ENCODE measurements around the gene ATP10A.

The ATP10A gene

DNA sequence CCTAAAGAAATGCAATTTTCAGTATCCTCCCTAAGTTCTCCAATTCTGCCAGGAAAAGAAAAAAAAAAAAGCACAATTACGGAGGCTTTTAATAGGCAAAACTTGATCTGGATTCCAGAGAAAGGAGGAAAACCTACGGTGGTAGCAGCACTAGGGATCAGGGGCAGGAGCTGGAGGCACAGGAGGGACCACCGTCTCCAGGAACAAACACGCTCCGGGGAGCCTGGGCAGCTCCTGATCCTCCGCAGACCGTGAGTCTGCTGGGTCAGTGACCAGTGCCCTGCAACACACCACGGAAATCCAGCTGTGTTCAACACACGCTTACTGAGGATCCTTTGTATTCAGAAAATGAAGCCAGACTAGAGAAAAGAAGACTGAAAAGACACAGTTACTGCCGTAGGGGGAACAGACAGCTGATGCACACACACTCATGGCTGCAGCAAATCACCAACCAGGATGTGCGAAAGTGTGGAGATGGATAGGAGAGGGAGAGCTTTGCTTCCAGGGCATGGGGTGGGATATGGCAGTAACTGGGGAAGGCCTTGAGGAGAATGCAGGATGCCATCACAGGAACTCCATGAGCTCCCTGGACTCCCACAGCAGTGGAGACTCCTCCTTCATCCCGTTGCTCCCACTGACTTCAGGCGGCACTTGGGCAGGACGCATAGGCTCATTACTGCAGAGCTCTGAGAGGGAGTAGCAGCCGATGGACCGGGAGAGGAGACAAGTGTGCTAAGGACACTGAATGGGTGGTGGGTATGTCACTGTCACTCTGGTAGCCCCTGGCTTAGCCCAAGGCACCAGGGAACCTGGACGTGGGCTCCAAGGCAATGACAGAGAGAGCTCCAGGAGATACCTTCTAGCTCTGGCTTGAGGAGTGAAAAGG, 167.0 kb downstream of the ATP10A start:
- no peak for DNase-seq

DNA sequence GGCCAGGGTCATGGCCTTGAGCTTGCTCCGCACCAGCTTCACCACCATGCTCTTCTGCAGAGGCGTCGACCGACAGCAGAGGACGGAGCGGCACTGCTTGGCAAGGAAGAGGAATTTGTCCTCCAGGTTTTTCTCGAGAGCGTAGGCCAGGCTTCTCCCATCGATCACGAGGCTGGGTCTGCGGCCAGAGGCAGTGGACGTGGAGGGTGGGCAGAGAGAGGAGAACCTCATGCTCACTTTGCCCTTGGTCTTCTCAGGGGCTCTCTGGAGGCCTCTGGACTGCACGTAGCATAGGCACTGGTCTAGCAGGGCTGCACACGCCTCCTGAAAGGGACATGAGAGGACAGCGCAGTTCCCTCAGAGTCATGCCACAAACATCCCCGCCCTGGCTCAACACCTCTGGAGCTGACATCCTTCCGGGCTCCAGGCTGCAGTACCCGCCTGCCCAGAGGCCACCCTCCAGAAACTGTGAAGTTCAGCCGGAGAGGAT, 168.3 kb downstream of the ATP10A start:
- DNase-seq, result no peak

DNA sequence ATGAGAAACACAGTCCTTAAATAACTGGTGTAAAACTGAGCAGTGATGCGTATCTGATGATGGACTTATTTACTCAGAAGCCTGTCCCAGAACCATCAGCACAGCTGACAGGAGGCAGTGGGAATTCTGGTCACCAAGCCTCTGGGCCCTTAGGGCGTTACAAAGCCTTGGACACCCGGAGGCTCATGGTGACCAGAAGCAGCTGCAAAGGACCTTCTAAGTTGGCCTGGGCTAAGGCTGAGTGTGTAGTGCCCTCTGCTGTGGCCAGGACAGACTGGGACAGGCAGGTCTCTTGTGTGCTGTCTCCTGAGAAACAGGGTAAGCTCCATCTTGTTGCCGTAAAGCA, 168.9 kb downstream of the ATP10A start:
- DNase-seq, result no peak

DNA sequence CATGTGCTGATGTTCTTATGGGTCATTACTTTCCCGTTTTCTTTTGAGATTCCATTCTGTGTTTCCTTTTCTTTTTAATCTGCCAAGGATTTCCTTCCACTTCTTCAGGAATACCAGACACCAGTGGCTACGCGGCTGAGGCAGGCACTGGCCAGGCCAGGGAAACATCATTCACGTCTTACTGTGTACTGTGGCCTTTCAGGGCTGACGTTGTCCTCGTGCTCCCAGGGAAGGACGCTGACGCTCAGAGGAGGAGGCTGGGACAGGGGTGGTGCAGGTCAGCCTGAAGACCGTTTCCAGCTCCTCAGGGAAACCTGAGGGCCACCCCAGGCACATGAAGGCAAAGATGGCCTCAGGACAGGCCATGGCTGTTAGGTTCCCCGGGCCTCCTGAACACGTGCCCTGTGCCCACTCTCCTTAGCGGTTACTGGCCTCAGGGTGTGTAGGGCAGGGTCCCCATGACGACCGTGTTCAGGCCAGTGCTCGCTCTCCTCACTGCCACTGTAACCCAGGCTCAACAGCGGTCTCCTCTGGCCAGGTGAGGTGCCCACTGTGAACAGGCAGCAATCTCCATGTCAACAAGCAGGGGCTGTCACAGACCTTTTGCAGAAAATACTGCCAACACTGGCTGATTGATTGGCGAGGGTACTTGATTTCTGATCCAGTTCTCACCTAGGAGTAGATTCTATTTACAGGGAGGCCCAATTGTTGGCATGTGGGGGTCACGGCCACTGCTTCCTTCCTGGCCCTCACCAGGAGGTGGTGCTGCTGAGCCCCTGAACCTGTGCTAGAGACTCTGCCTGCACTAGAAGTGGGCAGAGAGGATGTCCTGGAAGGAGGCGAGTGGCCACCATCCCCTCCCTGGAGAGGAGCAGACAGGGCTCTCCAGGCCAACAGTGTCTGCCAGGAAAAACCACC, 169.5 kb downstream of the ATP10A start:
- DNase-seq, result no peak

DNA sequence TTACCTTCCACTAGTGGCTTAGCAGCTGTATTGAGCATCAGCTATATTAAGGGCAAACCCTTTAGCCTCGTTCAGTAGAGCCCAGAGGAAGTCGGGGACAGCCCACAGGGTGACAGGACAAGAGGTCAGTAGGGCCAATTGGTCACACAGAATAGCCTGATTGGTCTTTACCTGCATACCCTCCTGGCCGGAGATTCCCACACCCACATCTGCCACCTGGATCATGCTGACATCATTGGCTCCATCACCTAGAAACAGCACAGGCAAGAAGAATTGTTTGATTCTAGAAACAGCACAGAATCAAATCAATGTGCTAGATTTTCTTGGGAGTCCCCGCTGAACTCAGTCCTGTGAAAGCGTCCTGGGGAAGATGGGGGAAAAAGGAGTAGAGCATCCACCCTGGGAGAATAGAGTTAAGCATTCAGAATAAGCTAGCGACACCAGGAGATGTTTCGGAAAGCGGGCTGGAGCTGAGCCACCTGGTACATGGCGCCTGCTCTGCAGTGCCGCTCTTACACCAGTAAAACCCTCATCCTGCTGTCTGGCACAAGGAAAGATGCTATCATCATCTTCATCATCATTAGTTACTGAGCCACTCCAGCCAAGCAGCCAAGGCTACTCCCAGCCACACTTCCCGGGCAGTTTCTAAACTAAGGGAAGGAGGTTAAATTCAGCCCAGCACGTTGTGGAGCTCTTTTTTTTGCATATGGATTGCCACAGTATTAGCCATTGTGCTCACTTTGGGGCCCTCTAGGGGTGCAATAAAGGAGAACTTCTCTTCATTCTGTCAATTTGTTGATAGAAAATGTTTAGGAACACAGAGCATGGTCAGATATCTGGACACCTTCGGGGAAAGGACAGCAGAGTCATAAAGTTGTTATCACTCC, 171.3 kb downstream of the ATP10A start:
- no peak for DNase-seq

DNA sequence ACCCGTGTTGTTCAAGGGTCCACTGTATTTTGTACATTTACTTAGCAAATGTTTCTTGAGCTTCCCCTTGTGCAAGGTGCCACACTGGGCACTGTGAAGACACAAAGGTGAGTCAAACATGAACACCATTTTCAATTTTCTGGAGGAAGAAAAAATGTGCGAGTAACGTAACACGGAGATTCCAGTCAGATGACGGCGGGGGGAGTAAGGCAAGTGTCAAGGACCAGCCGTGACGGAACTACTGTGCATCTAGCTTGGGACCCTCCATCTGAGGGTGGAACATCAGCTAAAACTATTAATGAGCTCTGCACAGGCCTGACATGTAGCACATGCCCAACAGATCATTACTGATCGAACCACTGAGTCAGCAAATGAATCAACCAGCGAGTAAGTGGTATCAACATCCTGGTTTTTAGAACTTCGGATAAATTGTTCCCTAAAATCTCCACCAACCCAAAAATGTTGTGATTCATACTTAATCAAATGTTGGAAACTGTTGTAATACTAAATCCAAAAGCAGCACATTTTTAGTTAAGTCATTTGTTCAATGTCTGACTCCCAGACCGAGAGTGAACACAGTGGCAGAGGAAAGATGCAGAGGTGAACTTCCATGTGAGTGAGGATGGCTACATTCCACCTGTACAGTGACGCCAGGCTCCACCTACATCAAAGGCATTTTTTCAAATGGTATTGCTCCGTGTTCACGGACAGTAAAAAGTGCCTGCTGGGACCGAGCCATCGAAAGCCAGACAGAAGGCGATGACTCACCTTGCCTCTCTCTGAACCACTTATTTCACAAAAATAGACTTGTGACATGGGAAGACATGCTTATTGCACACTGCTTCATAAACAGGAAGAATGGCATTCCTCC, 172.2 kb downstream of the ATP10A start:
- DNase-seq, result no peak

DNA sequence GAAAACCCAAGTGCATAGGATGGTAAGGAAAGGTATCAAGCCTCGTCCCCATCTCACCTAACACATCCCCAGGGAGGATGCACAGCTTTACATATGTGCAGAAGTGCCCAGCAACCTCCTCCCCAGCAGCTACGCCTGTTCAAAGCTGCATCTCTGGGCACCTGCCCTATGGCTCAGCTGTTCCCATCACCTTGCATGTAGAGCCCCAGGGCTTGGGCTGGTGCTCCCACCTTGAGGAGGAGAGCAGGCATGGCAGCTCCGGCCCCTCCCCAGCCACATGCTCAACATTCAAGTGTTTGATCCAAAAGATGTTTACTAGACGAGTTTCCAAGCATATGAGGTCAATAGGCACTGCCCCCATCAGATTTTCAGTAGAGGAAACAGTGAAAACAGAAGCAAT, 173.5 kb downstream of the ATP10A start:
- DNase-seq, result no peak

DNA sequence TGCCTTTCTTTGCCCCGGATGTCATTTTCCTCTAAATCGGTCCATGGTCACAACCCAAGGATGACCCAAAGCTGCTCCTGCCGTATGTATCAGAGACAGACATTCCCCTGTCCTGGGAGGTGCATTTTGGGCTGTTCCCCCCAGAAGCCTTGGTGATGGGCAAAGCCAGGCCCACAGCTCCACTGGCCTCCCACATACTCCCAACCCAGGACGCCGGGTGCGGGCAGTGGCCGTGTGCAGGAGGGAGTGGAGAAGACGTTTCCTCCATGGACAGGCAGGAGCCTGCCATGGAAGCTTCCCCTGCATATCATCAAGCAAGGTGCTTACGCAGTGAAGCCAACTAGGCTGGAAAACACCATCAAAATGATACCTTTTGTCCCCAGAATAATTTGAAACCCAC, 175.0 kb downstream of the ATP10A start:
- no peak for DNase-seq

DNA sequence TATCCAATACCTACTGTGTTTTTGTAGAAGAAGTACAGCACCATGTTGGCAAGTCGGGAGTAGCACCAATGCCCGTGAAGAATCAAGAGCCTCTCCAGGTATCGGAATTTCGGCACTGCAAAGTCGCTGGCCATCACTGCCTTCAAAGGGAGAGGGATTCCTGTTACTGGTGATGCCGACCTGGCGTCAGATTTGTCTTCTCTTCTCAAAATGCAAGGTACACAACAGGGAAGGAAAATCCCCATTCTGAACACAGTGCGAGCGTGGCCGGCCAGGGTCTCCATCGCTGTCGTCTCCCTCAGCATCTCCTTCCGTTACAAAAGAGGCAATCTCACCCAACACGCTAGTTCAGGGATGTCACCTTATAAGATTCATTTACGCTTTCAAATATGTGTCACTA, 175.4 kb downstream of the ATP10A start:
- DNase-seq, result no peak

DNA sequence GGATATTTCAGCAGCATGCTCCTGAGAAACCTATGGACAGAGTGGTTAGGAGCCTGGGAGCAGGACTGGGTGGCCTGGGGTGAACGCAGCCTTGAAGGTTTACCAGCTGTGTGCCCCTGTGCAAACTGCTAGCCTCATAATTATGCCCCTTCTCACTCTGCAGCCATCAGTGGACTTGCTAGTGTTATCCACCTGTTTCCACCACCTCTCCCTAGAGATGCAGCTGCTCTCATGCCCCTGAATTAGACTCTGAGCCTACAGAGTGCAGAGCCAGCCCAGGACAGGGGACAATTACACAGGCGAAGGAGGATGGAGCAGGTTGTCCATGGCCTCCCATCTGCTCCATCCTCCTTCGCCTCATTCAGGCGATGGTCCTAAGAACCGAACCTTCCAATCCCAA, 175.9 kb downstream of the ATP10A start:
- no peak for DNase-seq

DNA sequence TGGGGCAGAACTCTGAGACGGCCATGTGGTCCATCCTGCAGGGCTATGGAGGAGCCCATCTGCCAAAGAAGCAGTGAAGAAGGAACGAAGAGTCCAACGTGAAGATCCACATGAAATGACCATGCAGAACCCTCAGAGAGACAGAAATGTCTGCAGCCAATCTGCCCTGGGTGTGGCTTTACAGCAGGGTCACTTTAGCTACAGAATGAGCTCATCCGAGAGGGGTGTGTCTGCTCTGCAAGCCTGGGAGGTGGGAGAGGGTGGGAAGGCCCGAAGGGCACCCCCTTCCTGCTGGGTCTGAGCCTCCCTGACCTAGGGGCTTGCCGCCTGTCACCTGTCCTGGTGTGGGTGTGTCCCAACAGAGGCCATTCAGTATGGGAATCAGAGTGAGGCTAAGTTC, 176.3 kb downstream of the ATP10A start:
- no peak for DNase-seq

DNA sequence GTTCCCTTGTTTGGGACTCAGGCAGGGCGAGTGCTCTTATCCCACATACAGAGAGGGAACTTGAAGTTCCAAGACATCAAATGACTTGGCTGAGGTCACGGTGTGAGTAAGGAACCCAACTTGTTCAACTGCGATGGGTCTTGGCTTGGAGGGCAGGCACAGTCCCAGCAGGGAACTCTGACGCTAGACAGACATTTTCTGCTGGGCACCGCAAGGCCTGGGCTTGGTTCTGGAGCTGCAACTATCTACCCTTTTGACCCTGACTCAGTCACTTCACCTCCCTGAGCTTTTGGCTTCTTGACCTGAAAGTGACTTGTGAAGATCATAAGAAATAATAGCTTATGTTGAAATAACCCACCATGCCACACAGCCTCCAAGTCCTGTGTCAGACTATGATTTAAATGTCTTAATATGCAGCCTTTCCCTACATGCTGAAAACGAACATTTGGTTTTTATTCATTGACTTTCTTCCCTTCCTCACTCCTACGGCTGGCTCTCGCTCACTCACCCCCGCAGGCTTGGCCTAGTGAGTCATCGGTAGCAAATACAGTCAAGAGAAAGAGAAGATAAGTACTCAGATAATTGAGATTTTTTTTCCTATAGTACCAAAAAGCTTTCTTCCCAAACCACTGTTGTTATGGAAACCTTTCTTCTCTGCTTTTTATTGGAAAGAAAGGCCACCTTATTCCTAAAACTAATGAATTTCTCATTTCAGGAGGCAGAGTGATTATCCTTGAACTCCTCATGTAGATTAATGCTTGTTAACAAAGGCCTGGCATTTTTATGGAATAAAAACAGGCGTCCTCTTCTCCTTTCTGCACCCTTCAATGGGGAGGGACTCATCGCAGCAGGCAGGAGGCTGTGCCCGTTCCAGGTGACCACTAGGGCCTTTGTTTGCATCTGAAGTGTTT, 178.4 kb downstream of the ATP10A start:
- no peak for DNase-seq

DNA sequence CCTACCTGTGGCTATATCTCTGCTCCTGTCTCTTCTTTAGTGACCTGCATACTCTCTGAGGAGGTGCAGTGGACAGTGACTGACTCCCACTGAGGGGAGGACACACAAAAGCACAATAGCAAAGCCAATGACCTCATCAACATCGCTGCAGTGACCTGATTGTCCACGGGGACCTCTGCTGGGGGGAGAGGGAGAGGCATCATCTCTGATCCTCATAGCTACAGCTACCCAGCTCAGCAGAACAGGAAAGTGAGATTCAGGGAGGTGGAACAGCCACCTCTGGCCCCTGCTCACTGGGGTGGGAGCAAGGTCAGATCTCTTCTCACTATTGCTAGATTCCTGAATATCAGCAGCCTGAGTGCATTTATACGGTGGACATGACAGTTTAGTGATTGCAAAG, 179.2 kb downstream of the ATP10A start:
- no peak for DNase-seq

DNA sequence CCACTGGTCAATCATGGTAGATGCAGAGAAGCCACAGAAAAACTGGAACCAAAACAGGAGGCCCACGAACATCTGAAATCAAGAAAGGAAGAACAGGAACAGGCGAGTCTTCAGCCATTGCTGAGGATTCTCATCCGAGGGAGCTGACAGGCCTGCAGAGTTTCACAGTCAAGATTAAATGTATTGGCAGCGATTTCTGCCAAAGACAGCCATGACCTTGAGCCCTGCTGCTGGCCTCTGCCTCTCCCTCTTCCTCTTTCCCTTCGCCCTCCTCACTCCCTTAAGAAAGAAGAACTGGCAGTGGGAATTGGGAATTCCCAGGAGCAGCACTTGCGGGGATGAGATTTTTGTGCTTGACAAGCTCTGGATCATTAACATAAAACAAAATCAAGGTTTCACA, 179.7 kb downstream of the ATP10A start:
- no peak for DNase-seq

DNA sequence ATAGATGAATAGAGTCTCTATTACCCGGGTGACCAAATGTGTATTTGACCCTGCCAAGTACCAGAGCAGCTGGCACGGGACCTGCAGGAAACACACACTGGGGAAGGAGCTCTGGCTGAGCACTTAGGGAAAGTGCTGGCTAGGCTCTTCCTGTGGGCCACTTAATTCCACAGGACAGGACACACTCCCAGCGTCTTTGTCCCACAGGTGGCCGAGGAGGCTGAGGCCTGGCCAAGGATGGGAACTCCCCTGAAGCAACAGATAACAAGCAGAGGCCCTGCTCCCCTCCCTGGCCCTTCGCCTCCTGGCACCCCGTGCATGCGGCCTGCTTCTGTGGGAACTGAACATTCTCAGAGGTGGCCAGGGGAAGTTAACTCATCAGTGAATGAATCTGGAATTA, 180.8 kb downstream of the ATP10A start:
- no peak for DNase-seq

DNA sequence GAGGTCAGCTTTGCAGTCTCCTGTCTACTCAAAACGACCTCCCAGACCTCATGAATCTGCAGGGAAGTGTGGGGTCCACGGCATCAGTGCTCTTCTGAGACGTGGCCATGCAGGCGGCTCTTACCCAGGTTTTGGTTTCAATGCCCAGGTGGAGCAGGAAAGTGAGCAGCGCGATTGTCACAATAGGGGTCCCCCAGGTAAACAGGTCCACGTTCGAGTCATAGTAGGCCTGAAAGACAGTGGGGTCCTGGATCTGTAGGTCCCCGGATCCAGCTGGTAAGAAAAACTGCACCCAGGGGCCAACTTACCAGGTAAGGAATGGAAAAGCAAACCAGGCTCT, 182.5 kb downstream of the ATP10A start:
- no peak for DNase-seq

DNA sequence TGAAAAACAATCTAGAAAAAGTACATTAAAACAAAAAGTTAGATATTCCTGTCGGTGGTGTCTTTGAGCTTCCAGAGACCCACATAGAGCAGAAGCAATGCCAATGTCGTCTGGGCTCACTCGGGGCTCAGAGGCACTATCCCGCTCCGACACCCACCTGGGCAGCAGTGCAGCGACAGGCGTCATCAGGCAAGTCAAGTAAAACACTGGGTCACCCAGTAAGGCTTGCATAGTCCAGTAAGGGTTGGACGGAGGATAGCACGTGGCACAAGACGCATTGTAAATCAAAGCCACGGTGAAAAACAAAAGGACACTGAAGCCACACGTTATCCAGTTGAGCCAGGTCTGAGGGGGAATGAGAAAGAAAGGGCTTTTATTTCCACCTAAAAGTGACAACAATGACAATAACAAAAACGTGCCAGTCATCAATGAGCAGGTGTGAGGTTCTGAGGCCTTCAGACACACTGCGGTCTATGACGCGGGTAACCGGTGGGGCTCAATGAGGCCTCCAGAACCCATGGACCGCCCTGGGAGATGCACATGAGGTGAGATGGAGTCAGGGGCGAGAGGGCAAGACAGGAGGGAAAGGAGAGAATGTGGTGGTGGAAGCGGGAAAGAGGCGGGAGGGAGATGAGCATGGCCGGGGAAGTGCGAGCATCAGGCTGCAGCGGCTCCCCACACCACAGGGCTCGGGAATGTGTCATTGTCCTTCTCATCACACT, 183.0 kb downstream of the ATP10A start:
- no peak for DNase-seq

DNA sequence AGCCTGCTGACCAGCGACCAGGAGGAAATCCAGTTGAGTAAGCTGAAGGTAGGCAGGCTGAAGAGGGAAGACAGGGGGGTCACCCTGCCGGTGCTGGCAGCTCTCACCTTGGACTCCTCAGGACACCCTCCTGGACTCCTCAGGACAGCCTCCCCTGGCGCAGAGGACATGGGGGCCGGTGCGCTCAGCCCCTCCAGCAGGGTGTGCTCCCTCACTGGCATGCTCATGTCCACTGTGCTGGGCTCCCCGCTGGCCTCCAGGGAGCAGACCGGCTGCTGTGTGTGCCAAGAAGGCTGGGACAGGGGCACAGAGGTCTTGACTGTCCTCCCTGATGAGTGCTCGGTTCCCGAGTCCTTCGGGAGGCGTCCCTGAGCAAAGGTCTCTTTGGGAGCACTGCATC, 183.6 kb downstream of the ATP10A start:
- no peak for DNase-seq

DNA sequence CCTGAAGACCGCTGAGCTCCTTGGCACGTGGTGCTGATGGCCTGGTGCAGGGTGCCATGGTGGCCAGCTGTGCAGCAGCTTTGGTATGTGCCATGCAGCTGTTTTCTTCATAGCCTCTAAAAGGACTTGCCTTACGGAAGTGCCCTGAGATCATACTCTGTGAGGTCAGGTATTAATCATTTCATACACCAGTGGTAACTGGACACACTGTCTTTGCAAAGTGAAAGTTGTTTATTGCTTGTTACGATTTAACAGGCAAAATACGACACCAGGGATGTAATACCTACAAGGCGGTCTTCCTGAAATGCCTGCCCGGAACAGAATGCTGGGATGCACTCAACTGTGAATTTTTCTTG, 184.6 kb downstream of the ATP10A start:
- no peak for DNase-seq

Measured in 8988T (cell line).